ENCODE data around the gene LDAH. TPM values are rescaled to one million over a fixed set of nuclear protein-coding genes. Genes with fewer than 3 reads are reported as not detected.

The LDAH gene
- total and polyA plus RNA-seq, 10 of the 15 experiments (the other 5 are each of a cell fraction or from before 2014, with no cell fraction given) = 17.9 to 44.7 (median 30.0) TPM

DNA sequence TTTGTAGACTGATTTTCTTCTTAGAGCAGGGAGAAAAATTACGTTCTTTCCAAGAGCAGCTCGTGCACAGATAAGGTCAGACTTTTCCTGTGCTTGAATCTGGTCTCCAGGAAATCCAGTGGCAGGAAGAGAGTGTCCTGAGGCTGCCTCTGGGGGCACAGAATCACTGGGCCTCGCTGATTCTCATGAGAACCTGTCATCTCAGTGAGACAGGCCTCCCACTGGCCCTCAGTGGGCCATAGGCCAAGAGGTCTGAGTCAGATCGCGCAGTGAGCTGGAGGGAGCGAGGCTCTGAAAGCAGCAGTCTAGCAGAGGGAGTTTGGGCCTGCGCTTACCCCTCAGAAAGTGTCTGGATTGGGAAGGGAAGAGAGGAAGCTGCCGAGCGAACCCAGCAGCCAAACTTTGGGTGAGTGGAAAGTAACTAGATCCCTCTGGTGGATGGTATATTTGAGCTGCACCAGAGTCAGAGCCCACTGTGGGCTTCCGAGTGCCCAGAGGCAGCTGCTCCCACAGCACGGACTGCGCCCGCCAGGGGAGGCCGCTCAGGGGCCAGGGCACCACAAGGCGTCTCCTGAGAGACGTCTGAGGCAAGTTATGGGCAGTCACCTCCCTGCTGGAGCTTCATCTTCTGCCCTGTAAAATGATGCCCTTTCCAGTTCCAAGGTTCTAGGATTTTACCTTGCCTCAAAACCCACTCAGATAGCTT lies 147.8 kb downstream of the LDAH start (continued):
- TF ChIP-seq, protein P1, sequence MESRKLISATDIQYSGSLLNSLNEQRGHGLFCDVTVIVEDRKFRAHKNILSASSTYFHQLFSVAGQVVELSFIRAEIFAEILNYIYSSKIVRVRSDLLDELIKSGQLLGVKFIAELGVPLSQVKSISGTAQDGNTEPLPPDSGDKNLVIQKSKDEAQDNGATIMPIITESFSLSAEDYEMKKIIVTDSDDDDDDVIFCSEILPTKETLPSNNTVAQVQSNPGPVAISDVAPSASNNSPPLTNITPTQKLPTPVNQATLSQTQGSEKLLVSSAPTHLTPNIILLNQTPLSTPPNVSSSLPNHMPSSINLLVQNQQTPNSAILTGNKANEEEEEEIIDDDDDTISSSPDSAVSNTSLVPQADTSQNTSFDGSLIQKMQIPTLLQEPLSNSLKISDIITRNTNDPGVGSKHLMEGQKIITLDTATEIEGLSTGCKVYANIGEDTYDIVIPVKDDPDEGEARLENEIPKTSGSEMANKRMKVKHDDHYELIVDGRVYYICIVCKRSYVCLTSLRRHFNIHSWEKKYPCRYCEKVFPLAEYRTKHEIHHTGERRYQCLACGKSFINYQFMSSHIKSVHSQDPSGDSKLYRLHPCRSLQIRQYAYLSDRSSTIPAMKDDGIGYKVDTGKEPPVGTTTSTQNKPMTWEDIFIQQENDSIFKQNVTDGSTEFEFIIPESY (IDR thresholded peaks at IDR 0.05) = no peak
- TF ChIP-seq CREB1 (IDR thresholded peaks at IDR 0.05; ENCODE audit: low read depth) (no peak), SUZ12 (IDR thresholded peaks at IDR 0.05; ENCODE audit: unreplicated experiment) (no peak), BACH1 (IDR thresholded peaks at IDR 0.05; ENCODE audit: borderline replicate concordance) (no peak), CTCF (IDR thresholded peaks at IDR 0.05 in 2 of 3, conservative IDR thresholded peaks at IDR 0.05 in 1 of 3; ENCODE audit: control insufficient read depth in 2 of 3, extremely low read depth in 1 of 3, insufficient read depth in 1 of 3, low read depth in 3 of 3, low read length in 3 of 3) (no peak), STAT1 (conservative IDR thresholded peaks at IDR 0.05) (no peak), IKZF2 (IDR thresholded peaks at IDR 0.05) (no peak)
- TF ChIP-seq, protein P2, sequence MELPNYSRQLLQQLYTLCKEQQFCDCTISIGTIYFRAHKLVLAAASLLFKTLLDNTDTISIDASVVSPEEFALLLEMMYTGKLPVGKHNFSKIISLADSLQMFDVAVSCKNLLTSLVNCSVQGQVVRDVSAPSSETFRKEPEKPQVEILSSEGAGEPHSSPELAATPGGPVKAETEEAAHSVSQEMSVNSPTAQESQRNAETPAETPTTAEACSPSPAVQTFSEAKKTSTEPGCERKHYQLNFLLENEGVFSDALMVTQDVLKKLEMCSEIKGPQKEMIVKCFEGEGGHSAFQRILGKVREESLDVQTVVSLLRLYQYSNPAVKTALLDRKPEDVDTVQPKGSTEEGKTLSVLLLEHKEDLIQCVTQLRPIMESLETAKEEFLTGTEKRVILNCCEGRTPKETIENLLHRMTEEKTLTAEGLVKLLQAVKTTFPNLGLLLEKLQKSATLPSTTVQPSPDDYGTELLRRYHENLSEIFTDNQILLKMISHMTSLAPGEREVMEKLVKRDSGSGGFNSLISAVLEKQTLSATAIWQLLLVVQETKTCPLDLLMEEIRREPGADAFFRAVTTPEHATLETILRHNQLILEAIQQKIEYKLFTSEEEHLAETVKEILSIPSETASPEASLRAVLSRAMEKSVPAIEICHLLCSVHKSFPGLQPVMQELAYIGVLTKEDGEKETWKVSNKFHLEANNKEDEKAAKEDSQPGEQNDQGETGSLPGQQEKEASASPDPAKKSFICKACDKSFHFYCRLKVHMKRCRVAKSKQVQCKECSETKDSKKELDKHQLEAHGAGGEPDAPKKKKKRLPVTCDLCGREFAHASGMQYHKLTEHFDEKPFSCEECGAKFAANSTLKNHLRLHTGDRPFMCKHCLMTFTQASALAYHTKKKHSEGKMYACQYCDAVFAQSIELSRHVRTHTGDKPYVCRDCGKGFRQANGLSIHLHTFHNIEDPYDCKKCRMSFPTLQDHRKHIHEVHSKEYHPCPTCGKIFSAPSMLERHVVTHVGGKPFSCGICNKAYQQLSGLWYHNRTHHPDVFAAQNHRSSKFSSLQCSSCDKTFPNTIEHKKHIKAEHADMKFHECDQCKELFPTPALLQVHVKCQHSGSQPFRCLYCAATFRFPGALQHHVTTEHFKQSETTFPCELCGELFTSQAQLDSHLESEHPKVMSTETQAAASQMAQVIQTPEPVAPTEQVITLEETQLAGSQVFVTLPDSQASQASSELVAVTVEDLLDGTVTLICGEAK (IDR thresholded peaks at IDR 0.05; ENCODE audit: borderline replicate concordance) = no peak

Data from GM12878 (cell line).